ENCODE results near the gene HNRNPA3.

HNRNPA3 gene

DNA sequence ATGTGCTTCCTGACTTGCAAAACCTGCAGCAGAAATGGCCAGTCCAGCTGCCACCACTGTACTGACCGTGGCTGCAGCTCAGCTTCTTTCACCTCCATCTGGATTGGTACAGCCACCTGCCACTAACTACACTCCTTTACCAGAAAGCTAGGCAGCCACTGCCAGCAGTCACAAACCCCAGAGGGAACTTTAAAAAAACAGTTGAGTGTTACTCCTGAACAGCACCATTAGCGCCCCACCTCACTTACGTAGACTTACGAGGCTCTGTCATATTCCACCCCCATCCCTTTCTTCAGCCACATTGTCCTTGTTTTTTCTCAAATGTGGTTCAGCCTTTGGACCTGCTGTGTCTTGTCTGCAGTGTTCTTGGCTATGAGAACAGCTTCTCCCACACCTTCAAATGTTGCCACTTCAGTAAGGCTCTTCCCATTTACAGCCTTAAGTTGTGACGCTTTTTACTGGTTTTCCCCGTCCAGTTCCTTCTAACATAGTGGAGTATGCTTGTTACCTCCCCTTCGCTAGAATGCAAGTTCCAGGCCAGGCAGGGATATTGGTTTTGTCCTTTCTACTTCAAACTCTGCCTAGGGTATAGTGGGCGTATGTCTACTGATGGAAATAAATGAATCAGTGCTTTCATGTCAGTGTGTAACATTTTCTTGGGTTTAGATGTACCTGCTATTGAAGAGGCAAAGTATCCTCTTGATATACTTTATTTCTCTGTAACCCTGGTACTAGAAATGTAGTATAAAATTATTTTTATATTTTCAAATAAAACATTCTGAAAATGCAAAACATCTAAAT lies 17.0 kb downstream of the HNRNPA3 start:
- Histone ChIP-seq H3K4me3 (ENCODE audit: low read depth, low read length) (no peak overlapping the region), H3K27me3 (ENCODE audit: insufficient read depth, low read length) (no peaks in the 10 kb centered on the region), H4K91ac (ENCODE audit: low read depth, low read length) (no peak overlapping the region), H3K9me3 (ENCODE audit: insufficient read depth, low read depth, low read length) (no peaks in the 10 kb centered on the region), H3K79me1 (ENCODE audit: low read length) (no peaks in the 10 kb centered on the region), H2AFZ (ENCODE audit: insufficient read depth, low read length, poor library complexity) (no peak overlapping the region), H3K23ac (ENCODE audit: low read length) (no peak overlapping the region), H3K4me2 (ENCODE audit: low read length) (no peak overlapping the region), H2AK5ac (ENCODE audit: low read length) (no peak overlapping the region), H3K4ac (ENCODE audit: low read depth, low read length) (no peak overlapping the region), H2BK5ac (ENCODE audit: low read depth, low read length, poor library complexity) (no peak overlapping the region), H3K4me1 (ENCODE audit: control insufficient read depth in 1 of 2, insufficient read depth in 2 of 2, low read length in 2 of 2) (no peaks in the 10 kb centered on the region), H3K79me2 (ENCODE audit: control insufficient read depth, insufficient read depth, low read length, poor library complexity) (no peaks in the 10 kb centered on the region), H3K18ac (ENCODE audit: low read length) (no peak overlapping the region), H2BK12ac (ENCODE audit: low read length) (no peak overlapping the region), H3K14ac (ENCODE audit: low read length) (no peak overlapping the region), H4K12ac (ENCODE audit: low read depth, low read length) (no peak overlapping the region), H3K9ac (ENCODE audit: low read length) (no peak overlapping the region), H4K8ac (ENCODE audit: low read depth, low read length) (no peak overlapping the region), H3K27ac (ENCODE audit: low read depth, low read length) (no peak overlapping the region), H3K36me3 (ENCODE audit: control insufficient read depth in 1 of 2, insufficient read depth in 2 of 2, low read length in 2 of 2) (peaks cover 8 to 20% of the 10 kb centered on the region in 2 experiments), H2BK120ac (ENCODE audit: insufficient read depth, low read length, poor library complexity) (no peak overlapping the region)
- no peak for DNase-seq
- no CpG with 5 or more reads among the region's 8 CpGs for WGBS (ENCODE audit: extremely low coverage, insufficient coverage, insufficient read length)

DNA sequence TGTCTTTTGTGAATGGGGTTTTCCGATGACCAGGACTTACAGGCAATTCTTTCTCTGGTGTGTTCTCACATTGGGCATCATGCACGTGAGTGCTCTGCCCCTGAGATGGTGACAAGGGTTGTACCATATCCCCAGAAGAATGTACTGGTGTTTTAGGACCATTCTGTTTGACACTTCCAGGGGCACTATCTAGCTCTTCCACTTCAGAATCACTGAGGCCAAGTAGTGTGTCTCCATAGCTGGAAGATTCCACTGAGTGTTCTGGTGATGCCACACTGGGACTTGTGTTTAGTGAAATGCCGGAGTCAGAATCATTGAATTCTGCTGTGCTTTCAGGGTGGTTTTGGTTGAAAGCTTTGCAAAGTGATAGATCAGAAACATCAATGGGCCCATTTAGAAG lies 18.7 kb downstream of the HNRNPA3 start:
- no CpG with 5 or more reads among the region's 3 CpGs for WGBS (ENCODE audit: extremely low coverage, insufficient coverage, insufficient read length)
- no peaks in the 10 kb centered on the region for H3K9me3 ChIP-seq (ENCODE audit: insufficient read depth, low read depth, low read length)
- no peak overlapping the region for H4K91ac ChIP-seq (ENCODE audit: low read depth, low read length)
- no peak overlapping the region for H3K4me3 ChIP-seq (ENCODE audit: low read depth, low read length)
- H3K18ac ChIP-seq (ENCODE audit: low read length), result no peak overlapping the region
- H2BK5ac ChIP-seq (ENCODE audit: low read depth, low read length, poor library complexity), result no peak overlapping the region
- H3K4me1 ChIP-seq (ENCODE audit: control insufficient read depth in 1 of 2, insufficient read depth in 2 of 2, low read length in 2 of 2), result peaks cover 1 to 4% of the 10 kb centered on the region in 2 experiments
- H3K9ac ChIP-seq (ENCODE audit: low read length), result no peak overlapping the region
- H3K79me2 ChIP-seq (ENCODE audit: control insufficient read depth, insufficient read depth, low read length, poor library complexity), result peaks cover 5% of the 10 kb centered on the region
- no peak overlapping the region for H3K4ac ChIP-seq (ENCODE audit: low read depth, low read length)
- DNase-seq, result no peak
- H3K14ac ChIP-seq (ENCODE audit: low read length), result no peak overlapping the region
- H3K27ac ChIP-seq (ENCODE audit: low read depth, low read length), result no peak overlapping the region
- no peak overlapping the region for H2BK12ac ChIP-seq (ENCODE audit: low read length)
- no peaks in the 10 kb centered on the region for H3K79me1 ChIP-seq (ENCODE audit: low read length)
- no peak overlapping the region for H4K12ac ChIP-seq (ENCODE audit: low read depth, low read length)
- H2AFZ ChIP-seq (ENCODE audit: insufficient read depth, low read length, poor library complexity), result no peak overlapping the region
- H3K4me2 ChIP-seq (ENCODE audit: low read length), result no peak overlapping the region
- H4K8ac ChIP-seq (ENCODE audit: low read depth, low read length), result no peak overlapping the region
- no peak overlapping the region for H2AK5ac ChIP-seq (ENCODE audit: low read length)
- no peak overlapping the region for H3K23ac ChIP-seq (ENCODE audit: low read length)
- H3K27me3 ChIP-seq (ENCODE audit: insufficient read depth, low read length), result no peaks in the 10 kb centered on the region
- peaks cover 11 to 28% of the 10 kb centered on the region in 2 experiments for H3K36me3 ChIP-seq (ENCODE audit: control insufficient read depth in 1 of 2, insufficient read depth in 2 of 2, low read length in 2 of 2)
- no peak overlapping the region for H2BK120ac ChIP-seq (ENCODE audit: insufficient read depth, low read length, poor library complexity)

DNA sequence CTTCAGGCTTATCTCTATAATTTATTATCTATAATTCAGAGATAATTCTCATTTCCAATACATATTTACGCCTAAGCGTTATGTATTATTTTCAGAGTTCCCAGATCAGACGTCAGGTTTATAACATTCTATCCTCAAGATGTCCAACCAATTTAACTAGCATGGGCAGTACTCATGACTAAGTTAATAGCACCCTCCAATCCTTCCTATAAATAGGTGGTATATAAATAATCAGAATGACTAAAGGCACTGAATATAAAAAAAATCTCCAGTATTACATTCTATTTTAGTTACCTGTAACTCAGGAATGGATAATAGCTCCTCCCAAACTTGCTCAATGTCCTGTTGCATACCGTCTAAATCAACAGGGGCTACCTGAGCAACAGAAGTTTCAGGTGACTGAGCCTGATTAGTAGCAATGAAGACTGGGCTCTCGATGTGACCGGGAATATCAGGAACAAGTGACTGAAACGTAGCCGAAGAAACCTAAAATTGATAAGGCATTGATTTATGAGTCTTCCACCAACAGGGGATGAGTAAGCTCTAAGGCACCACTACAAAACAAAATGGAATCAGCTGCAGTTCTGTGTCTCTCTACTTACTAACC lies 19.6 kb downstream of the HNRNPA3 start:
- H3K36me3 ChIP-seq (ENCODE audit: control insufficient read depth in 1 of 2, insufficient read depth in 2 of 2, low read length in 2 of 2), result peaks cover 11 to 28% of the 10 kb centered on the region in 2 experiments

GRCh38 chr2:177234267-177234666 lies 21.7 kb downstream of the HNRNPA3 start:
- Histone ChIP-seq H3K9me3 (ENCODE audit: insufficient read depth, low read depth, low read length) (no peaks in the 10 kb centered on the region), H3K27me3 (ENCODE audit: insufficient read depth, low read length) (no peaks in the 10 kb centered on the region), H2AFZ (ENCODE audit: insufficient read depth, low read length, poor library complexity) (no peak overlapping the region), H2BK12ac (ENCODE audit: low read length) (no peak overlapping the region), H3K23ac (ENCODE audit: low read length) (no peak overlapping the region), H3K4me3 (ENCODE audit: low read depth, low read length) (no peak overlapping the region), H2BK120ac (ENCODE audit: insufficient read depth, low read length, poor library complexity) (no peak overlapping the region), H3K27ac (ENCODE audit: low read depth, low read length) (no peak overlapping the region), H2AK5ac (ENCODE audit: low read length) (no peak overlapping the region), H4K8ac (ENCODE audit: low read depth, low read length) (no peak overlapping the region), H3K4ac (ENCODE audit: low read depth, low read length) (no peak overlapping the region), H3K4me2 (ENCODE audit: low read length) (no peak overlapping the region), H3K79me2 (ENCODE audit: control insufficient read depth, insufficient read depth, low read length, poor library complexity) (peaks cover 14% of the 10 kb centered on the region), H4K91ac (ENCODE audit: low read depth, low read length) (no peak overlapping the region), H4K12ac (ENCODE audit: low read depth, low read length) (no peak overlapping the region), H2BK5ac (ENCODE audit: low read depth, low read length, poor library complexity) (no peak overlapping the region), H3K4me1 (ENCODE audit: control insufficient read depth in 1 of 2, insufficient read depth in 2 of 2, low read length in 2 of 2) (peaks cover 1 to 4% of the 10 kb centered on the region in 2 experiments), H3K36me3 (ENCODE audit: control insufficient read depth in 1 of 2, insufficient read depth in 2 of 2, low read length in 2 of 2) (peaks cover 11 to 26% of the 10 kb centered on the region in 2 experiments), H3K79me1 (ENCODE audit: low read length) (no peaks in the 10 kb centered on the region), H3K18ac (ENCODE audit: low read length) (no peak overlapping the region), H3K9ac (ENCODE audit: low read length) (no peak overlapping the region), H3K14ac (ENCODE audit: low read length) (no peak overlapping the region)
- DNase-seq, result no peak

More for the DNA sequence above, 19.6 kb downstream of the HNRNPA3 start:
- H3K4me3 ChIP-seq (ENCODE audit: low read depth, low read length), result no peak overlapping the region
- H3K23ac ChIP-seq (ENCODE audit: low read length), result peak overlapping the region; percentile 98
- no peak overlapping the region for H4K8ac ChIP-seq (ENCODE audit: low read depth, low read length)
- H3K4me1 ChIP-seq (ENCODE audit: control insufficient read depth in 1 of 2, insufficient read depth in 2 of 2, low read length in 2 of 2), result peaks cover 1 to 4% of the 10 kb centered on the region in 2 experiments
- H4K91ac ChIP-seq (ENCODE audit: low read depth, low read length), result no peak overlapping the region
- no peaks in the 10 kb centered on the region for H3K79me1 ChIP-seq (ENCODE audit: low read length)
- H3K27me3 ChIP-seq (ENCODE audit: insufficient read depth, low read length), result no peaks in the 10 kb centered on the region
- no peak overlapping the region for H3K4me2 ChIP-seq (ENCODE audit: low read length)
- no peak overlapping the region for H3K4ac ChIP-seq (ENCODE audit: low read depth, low read length)
- no peak overlapping the region for H3K14ac ChIP-seq (ENCODE audit: low read length)
- no peak overlapping the region for H2AFZ ChIP-seq (ENCODE audit: insufficient read depth, low read length, poor library complexity)
- no peak overlapping the region for H2BK120ac ChIP-seq (ENCODE audit: insufficient read depth, low read length, poor library complexity)
- no peak overlapping the region for H2AK5ac ChIP-seq (ENCODE audit: low read length)
- no peak overlapping the region for H3K9ac ChIP-seq (ENCODE audit: low read length)
- no peak for DNase-seq
- no CpG with 5 or more reads among the region's 8 CpGs for WGBS (ENCODE audit: extremely low coverage, insufficient coverage, insufficient read length)
- H2BK5ac ChIP-seq (ENCODE audit: low read depth, low read length, poor library complexity), result no peak overlapping the region
- no peak overlapping the region for H3K18ac ChIP-seq (ENCODE audit: low read length)
- no peak overlapping the region for H4K12ac ChIP-seq (ENCODE audit: low read depth, low read length)
- peaks cover 9% of the 10 kb centered on the region for H3K79me2 ChIP-seq (ENCODE audit: control insufficient read depth, insufficient read depth, low read length, poor library complexity)
- no peak overlapping the region for H3K27ac ChIP-seq (ENCODE audit: low read depth, low read length)
- no peak overlapping the region for H2BK12ac ChIP-seq (ENCODE audit: low read length)
- H3K9me3 ChIP-seq (ENCODE audit: insufficient read depth, low read depth, low read length), result no peaks in the 10 kb centered on the region

All from trophoblast cell (in vitro differentiated cells and primary cell).